K562 (cell line): Measurements from ENCODE around the gene TRAIP. TPM values are rescaled to one million over a fixed set of nuclear protein-coding genes. Genes with fewer than 3 reads are reported as not detected.

Experiments
- ARID1B ChIP-seq: fragments of 450-650 bp; IDR thresholded peaks from 2 replicates; pipeline ENCODE4 v1.6.1; 2016; ENCODE audit warnings: antibody characterized with exemption, mild to moderate bottlenecking, inconsistent platforms
- BRD9 ChIP-seq: fragments of 450-650 bp; IDR thresholded peaks from 2 replicates; pipeline ENCODE4 v1.6.1; 2018; ENCODE audit warnings: low read depth; ENCODE audit not compliant: partially characterized antibody
- CHCHD3 ChIP-seq: fragments of 250-450 bp; sonication (Bioruptor Pico); IDR thresholded peaks from 2 replicates; pipeline ENCODE4 v2.1.2; 2022; ENCODE audit warnings: mild to moderate bottlenecking
- E2F6 ChIP-seq, 2 experiments: IDR thresholded peaks; 2 replicates each; pipeline ENCODE4 v1.6.1; 2011; ENCODE audit warnings: borderline replicate concordance in 1 of 2, control low read depth in 1 of 2, low read depth in 1 of 2, low read length in 1 of 2, mild to moderate bottlenecking in 1 of 2, mixed read lengths in 1 of 2, moderate library complexity in 1 of 2; ENCODE audit not compliant: insufficient read depth in 1 of 2, insufficient read length in 1 of 2, poor library complexity in 1 of 2, severe bottlenecking in 1 of 2; ENCODE audit errors: extremely low read depth in 1 of 2
- MTA2 ChIP-seq: fragments of 450-650 bp; IDR thresholded peaks from 2 replicates; pipeline ENCODE4 v1.6.1; 2016; ENCODE audit warnings: low read depth
- PHB ChIP-seq: fragments of 250-450 bp; sonication (Bioruptor Pico); IDR thresholded peaks from 2 replicates; pipeline ENCODE4 v1.5.0; 2021
- POLR2A ChIP-seq: fragments of 450-650 bp; conservative IDR thresholded peaks from 2 replicates; pipeline ENCODE4 v1.6.1; 2016
- RHOXF2B ChIP-seq: fragments of 250-450 bp; sonication (Bioruptor Pico); conservative IDR thresholded peaks from 2 replicates; pipeline ENCODE4 v1.5.1; 2021
- SRF ChIP-seq, 2 experiments: fragments of 250-450, 450-650 bp in 1 of 2; sonication (Bioruptor Pico) in 1 of 2; sonication (generic) in 1 of 2; formaldehyde crosslinking; IDR thresholded peaks; 2 replicates each; pipeline versions ENCODE4 v1.5.0 to v1.5.1; 2020 to 2022; ENCODE audit warnings: mild to moderate bottlenecking in 1 of 2, missing genetic modification reagents in 1 of 2
- TGIF2 ChIP-seq: sonication (generic); formaldehyde crosslinking; IDR thresholded peaks from 2 replicates; pipeline ENCODE4 v1.8.1; 2022; ENCODE audit warnings: mild to moderate bottlenecking, missing genetic modification reagents, moderate library complexity
- ZBTB34 ChIP-seq: fragments of 250-450 bp; sonication (Bioruptor Pico); IDR thresholded peaks from 2 replicates; pipeline ENCODE4 v1.8.0; 2021; ENCODE audit warnings: mild to moderate bottlenecking, moderate library complexity
- ZNF212 ChIP-seq: fragments of 450-650 bp; formaldehyde crosslinking; IDR thresholded peaks from 2 replicates; pipeline ENCODE4 v1.4.0; 2020; ENCODE audit warnings: mild to moderate bottlenecking
- ZNF347 ChIP-seq: fragments of 450-650 bp; formaldehyde crosslinking; IDR thresholded peaks from 2 replicates; pipeline ENCODE4 v1.4.0; 2020; ENCODE audit warnings: low read depth, mild to moderate bottlenecking, moderate library complexity
- ZNF589 ChIP-seq: fragments of 200-800 bp; sonication (Bioruptor generic); IDR thresholded peaks from 2 replicates; pipeline ENCODE4 v1.6.1; 2016; ENCODE audit warnings: low read depth, missing genetic modification characterization, missing compliant biosample characterization
- ZNF778 ChIP-seq: fragments of 450-650 bp; formaldehyde crosslinking; IDR thresholded peaks from 2 replicates; pipeline ENCODE4 v1.4.0; 2020; ENCODE audit warnings: mild to moderate bottlenecking, moderate library complexity
- ZSCAN29 ChIP-seq: fragments of 450-650 bp; IDR thresholded peaks from 2 replicates; pipeline ENCODE4 v1.6.1; 2017
- polyA plus RNA-seq, 8 experiments: library from polyadenylated mRNA; depleted of rRNA in 4 of 8; stranded (reverse) in 5 of 8; unstranded in 3 of 8; fragments of >200 nt; fragmentation: Nextera tagmentation in 2 of 8; fragmentation: Illumina TruSeq in 1 of 8; extraction: Ambion mirVana in 2 of 8; extraction: Trizol in 1 of 8; gene quantifications; 2 replicates each; pipeline versions ENCODE4 v1.2.1 to v1.2.3, GENCODE V29; 2011 to 2014; ENCODE audit warnings: inconsistent platforms in 1 of 8, missing spikeins in 1 of 8
- total RNA-seq, 7 experiments: library from RNA; depleted of rRNA in 6 of 7; stranded (reverse); fragments of >200 nt in 6 of 7; fragmentation: Illumina TruSeq in 2 of 7; extraction: Trizol in 2 of 7; gene quantifications; 2 replicates each; pipeline versions ENCODE4 v1.2.1 to v1.2.3, GENCODE V29; 2011 to 2021; ENCODE audit warnings: low replicate concordance in 1 of 7
- TF ChIP-seq, protein P1 (sequence below): fragments of 250-450 bp; sonication (Bioruptor Pico); IDR thresholded peaks from 2 replicates; pipeline ENCODE4 v1.4.0; 2020
- TF ChIP-seq, protein P2 (sequence below): fragments of 250-450 bp; sonication (Bioruptor Pico); IDR thresholded peaks from 2 replicates; pipeline ENCODE4 v1.5.0; 2020; ENCODE audit warnings: mild to moderate bottlenecking, borderline replicate concordance

The TRAIP gene
- total and polyA plus RNA-seq, 9 of the 15 experiments (the other 6 are each of a cell fraction or from before 2014, with no cell fraction given): 14.3 to 38.6 (median 21.2) TPM

DNA sequence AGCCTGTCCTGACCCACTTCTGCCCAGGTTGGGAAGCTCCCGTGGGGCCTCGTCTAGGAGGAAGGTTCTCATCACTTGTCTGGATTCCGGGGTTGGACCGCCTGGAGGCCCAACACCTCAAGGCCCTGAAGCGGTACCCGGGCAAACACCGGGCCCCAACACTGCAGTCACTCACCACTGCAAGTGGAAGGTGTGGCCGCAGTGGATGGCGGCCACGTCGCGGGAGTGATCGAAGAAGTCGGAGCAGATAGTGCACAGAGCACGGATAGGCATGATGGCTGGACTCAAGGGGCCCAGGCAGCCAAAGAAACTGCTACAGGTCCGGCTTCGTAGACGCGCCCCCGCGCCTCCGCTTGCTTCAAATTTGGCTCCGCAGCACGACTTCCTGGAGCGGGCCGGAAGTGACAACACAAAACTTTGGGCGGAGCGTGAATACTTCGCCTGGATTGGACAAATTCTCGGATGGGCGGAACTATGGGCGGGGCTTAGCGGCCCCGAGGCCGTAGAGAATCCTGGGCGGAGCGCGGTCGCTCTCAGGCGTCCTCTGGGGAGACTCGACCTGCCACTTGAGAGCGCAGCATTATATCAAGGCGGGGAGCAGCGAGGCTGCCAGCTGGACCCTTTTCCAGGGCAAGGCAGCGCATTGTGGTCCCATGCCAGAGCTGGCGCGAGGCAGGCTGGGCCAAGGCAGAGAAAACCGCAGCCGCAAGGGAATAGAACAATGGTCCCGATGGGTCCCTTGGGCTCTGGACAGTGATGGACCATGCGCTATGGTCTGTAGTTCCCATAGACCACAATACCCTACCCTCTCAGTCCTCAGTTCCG, at the start of gene TRAIP (continued):
- TF ChIP-seq, protein P1, sequence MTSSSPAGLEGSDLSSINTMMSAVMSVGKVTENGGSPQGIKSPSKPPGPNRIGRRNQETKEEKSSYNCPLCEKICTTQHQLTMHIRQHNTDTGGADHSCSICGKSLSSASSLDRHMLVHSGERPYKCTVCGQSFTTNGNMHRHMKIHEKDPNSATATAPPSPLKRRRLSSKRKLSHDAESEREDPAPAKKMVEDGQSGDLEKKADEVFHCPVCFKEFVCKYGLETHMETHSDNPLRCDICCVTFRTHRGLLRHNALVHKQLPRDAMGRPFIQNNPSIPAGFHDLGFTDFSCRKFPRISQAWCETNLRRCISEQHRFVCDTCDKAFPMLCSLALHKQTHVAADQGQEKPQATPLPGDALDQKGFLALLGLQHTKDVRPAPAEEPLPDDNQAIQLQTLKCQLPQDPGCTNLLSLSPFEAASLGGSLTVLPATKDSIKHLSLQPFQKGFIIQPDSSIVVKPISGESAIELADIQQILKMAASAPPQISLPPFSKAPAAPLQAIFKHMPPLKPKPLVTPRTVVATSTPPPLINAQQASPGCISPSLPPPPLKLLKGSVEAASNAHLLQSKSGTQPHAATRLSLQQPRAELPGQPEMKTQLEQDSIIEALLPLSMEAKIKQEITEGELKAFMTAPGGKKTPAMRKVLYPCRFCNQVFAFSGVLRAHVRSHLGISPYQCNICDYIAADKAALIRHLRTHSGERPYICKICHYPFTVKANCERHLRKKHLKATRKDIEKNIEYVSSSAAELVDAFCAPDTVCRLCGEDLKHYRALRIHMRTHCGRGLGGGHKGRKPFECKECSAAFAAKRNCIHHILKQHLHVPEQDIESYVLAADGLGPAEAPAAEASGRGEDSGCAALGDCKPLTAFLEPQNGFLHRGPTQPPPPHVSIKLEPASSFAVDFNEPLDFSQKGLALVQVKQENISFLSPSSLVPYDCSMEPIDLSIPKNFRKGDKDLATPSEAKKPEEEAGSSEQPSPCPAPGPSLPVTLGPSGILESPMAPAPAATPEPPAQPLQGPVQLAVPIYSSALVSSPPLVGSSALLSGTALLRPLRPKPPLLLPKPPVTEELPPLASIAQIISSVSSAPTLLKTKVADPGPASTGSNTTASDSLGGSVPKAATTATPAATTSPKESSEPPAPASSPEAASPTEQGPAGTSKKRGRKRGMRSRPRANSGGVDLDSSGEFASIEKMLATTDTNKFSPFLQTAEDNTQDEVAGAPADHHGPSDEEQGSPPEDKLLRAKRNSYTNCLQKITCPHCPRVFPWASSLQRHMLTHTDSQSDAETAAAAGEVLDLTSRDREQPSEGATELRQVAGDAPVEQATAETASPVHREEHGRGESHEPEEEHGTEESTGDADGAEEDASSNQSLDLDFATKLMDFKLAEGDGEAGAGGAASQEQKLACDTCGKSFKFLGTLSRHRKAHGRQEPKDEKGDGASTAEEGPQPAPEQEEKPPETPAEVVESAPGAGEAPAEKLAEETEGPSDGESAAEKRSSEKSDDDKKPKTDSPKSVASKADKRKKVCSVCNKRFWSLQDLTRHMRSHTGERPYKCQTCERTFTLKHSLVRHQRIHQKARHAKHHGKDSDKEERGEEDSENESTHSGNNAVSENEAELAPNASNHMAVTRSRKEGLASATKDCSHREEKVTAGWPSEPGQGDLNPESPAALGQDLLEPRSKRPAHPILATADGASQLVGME (CRISPR knock-in tag): no peak
- TF ChIP-seq, protein P2, sequence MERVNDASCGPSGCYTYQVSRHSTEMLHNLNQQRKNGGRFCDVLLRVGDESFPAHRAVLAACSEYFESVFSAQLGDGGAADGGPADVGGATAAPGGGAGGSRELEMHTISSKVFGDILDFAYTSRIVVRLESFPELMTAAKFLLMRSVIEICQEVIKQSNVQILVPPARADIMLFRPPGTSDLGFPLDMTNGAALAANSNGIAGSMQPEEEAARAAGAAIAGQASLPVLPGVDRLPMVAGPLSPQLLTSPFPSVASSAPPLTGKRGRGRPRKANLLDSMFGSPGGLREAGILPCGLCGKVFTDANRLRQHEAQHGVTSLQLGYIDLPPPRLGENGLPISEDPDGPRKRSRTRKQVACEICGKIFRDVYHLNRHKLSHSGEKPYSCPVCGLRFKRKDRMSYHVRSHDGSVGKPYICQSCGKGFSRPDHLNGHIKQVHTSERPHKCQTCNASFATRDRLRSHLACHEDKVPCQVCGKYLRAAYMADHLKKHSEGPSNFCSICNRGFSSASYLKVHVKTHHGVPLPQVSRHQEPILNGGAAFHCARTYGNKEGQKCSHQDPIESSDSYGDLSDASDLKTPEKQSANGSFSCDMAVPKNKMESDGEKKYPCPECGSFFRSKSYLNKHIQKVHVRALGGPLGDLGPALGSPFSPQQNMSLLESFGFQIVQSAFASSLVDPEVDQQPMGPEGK (CRISPR knock-in tag): no peak
- TF ChIP-seq E2F6 (IDR thresholded peaks at IDR 0.05; ENCODE audit: borderline replicate concordance in 1 of 2, extremely low read depth in 1 of 2, insufficient read depth in 1 of 2, insufficient read length in 1 of 2, low read depth in 1 of 2, low read length in 1 of 2, poor library complexity in 1 of 2, severe bottlenecking in 1 of 2): peak; percentile 48 to 57
- TF ChIP-seq BRD9: no peak
- TF ChIP-seq ZNF347 (CRISPR knock-in tag): no peak
- TF ChIP-seq POLR2A: peak; percentile 82
- TF ChIP-seq ARID1B: no peak
- TF ChIP-seq ZNF212 (CRISPR knock-in tag): no peak
- TF ChIP-seq PHB (CRISPR knock-in tag): no peak
- TF ChIP-seq ZBTB34 (CRISPR knock-in tag): no peak
- TF ChIP-seq ZSCAN29: no peak
- no peak for TF ChIP-seq ZNF589
- TF ChIP-seq MTA2: no peak
- no peak for TF ChIP-seq TGIF2 (CRISPR knock-in tag)
- no peak for TF ChIP-seq SRF (CRISPR knock-in tag; IDR thresholded peaks at IDR 0.05)
- TF ChIP-seq RHOXF2B (CRISPR knock-in tag): no peak
- TF ChIP-seq ZNF778 (CRISPR knock-in tag): no peak
- no peak for TF ChIP-seq CHCHD3 (CRISPR knock-in tag)
